PC-9 (cell line): ENCODE measurements around the gene ZRSR2.
"Not testable (repeated sequence)": the region's sequence is repeated elsewhere in the genome, so short reads cannot be mapped to it uniquely, and the experiment has no call there.

ENCODE experiments used
- EZH2 ChIP-seq: fragments of 200-600 bp; sonication (generic); IDR thresholded peaks from 2 replicates; pipeline ENCODE4 v1.8.0; 2017; ENCODE audit warnings: antibody characterized with exemption, low read depth
- TF ChIP-seq, protein P1 (sequence below): fragments of 200-600 bp; sonication (generic); conservative IDR thresholded peaks from 2 replicates; pipeline ENCODE4 v1.6.1; 2017; ENCODE audit warnings: mixed run types, antibody characterized with exemption, mild to moderate bottlenecking, moderate library complexity

GRCh38 chrX:15831347-15831746, 41.1 kb downstream of the ZRSR2 start:
- TF ChIP-seq, protein P1, sequence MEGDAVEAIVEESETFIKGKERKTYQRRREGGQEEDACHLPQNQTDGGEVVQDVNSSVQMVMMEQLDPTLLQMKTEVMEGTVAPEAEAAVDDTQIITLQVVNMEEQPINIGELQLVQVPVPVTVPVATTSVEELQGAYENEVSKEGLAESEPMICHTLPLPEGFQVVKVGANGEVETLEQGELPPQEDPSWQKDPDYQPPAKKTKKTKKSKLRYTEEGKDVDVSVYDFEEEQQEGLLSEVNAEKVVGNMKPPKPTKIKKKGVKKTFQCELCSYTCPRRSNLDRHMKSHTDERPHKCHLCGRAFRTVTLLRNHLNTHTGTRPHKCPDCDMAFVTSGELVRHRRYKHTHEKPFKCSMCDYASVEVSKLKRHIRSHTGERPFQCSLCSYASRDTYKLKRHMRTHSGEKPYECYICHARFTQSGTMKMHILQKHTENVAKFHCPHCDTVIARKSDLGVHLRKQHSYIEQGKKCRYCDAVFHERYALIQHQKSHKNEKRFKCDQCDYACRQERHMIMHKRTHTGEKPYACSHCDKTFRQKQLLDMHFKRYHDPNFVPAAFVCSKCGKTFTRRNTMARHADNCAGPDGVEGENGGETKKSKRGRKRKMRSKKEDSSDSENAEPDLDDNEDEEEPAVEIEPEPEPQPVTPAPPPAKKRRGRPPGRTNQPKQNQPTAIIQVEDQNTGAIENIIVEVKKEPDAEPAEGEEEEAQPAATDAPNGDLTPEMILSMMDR, result not testable (repeated sequence)
- not testable (repeated sequence) for TF ChIP-seq EZH2
